GM19455 (cell line): ENCODE results near the gene ZNF804A.
"Not testable (repeated sequence)": the region's sequence is repeated elsewhere in the genome, so short reads cannot be mapped to it uniquely, and the experiment has no call there.

Source experiments
- ATAC-seq: cut with Tn5 transposase; IDR thresholded peaks from one replicate; pipeline ENCODE4 v1.9.1; 2021; ENCODE audit not compliant: unreplicated experiment

The ZNF804A gene

GRCh38 chr2:184721881-184722280 lies 123.6 kb downstream of the ZNF804A start:
- no peak for ATAC-seq

- no peak for ATAC-seq
Measured at GRCh38 chr2:184727813-184728212, 129.5 kb downstream of the ZNF804A start.

DNA sequence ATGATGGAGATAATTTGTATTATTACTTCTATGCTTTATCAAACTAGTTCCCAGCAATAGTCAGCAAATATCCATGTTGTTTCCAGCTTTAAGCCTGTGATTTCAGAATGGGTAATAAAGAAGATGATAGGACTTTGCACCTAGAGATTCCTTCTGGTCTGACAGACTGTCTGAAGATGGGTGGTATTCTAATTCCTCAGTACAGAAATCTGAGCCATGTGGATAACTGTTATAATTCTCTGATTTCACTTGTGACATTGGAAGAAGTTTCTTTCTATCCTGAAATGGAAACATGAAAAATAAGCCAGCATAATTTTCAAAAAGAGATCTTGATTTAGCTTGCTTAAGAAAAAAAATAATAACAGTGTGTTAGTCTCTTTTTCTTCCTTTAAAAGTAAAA lies 130.1 kb downstream of the ZNF804A start:
- no peak for ATAC-seq

DNA sequence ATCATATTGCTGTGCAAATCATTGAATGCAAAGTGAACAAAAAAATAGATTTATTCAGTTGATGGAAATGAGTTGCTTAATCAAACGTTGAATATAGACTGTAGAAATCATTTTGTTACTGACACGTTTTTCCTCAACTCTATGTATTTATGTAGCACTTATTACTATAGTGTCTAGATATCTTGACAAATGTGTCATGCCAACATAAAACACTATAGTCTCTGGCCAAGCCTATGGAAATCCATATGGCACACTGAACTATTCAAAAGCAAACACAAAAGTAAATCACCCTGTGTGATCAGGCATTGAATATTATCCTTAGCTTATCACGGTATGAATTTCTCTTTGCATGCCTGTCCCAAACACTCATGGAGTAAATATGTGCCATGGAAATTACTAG lies 131.3 kb downstream of the ZNF804A start:
- no peak for ATAC-seq

DNA sequence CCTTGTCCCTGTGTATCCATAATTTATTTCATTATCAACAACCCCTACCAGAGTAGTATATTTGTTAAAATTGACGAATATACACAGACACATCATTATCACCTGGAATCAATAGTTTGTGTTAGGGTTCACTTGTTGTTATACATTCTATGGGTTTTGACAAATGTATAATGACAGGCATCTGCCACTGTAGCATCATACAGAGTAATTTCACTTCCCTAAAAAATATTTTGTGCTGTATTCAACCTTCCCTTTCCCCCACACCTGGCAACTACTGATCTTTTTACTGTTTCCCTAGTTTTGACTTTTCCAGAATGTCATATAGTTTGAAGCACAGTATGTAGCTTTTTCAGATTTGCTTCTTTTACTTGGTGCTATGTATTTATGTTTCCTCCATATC lies 132.0 kb downstream of the ZNF804A start:
- ATAC-seq, result peak; percentile 80

GRCh38 chr2:184734338-184734737 lies 136.0 kb downstream of the ZNF804A start:
- ATAC-seq, result no peak

GRCh38 chr2:184735611-184736010 lies 137.3 kb downstream of the ZNF804A start:
- ATAC-seq, result no peak

- no peak for ATAC-seq
Measured at GRCh38 chr2:184743096-184743495, 144.8 kb downstream of the ZNF804A start.

- no peak for ATAC-seq
Measured at GRCh38 chr2:184756161-184756560, 157.8 kb downstream of the ZNF804A start.

- ATAC-seq, result no peak
Measured at GRCh38 chr2:184756885-184757284, 158.6 kb downstream of the ZNF804A start.

- ATAC-seq, result not testable (repeated sequence)
Measured at GRCh38 chr2:184759557-184760255, 161.4 kb downstream of the ZNF804A start.

GRCh38 chr2:184760931-184761330 lies 162.6 kb downstream of the ZNF804A start:
- ATAC-seq, result no peak

GRCh38 chr2:184765112-184765895 lies 167.0 kb downstream of the ZNF804A start:
- no peak for ATAC-seq

DNA sequence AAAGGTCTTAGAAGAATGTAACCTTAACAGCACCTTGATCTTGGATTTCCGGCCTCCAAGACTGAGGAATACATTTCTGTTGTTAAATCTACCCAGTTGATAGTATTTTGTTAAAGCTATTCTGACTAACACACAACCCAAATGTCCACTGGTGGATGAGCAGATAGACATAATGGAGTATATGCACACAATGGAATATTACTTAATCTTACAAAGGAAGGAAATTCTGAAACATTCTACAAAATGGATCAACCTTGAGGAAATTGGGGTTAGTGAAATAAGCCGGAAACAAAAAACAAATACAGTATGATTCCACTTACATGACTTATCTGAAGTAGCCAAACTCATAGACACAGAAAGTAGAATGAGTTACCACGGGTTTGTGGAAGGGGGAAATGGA lies 168.7 kb downstream of the ZNF804A start:
- no peak for ATAC-seq

DNA sequence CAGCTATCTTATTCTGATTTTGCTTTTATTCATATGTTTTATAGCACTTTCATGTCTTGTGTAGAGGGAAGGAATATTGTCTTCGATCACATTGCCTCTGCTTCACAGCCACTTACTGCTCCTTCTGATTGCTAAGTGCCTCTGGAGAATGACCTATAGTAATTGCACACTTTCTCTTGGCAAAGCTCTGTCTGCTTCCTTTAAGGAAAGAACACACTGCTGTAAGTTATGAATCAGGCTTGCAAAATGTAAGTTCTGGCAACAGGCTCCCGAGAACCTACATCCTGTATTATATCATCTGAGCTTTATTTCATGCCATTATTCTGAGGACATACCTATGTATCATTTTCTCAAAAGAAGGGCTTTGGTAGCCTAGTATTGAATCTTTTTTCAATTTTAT lies 170.7 kb downstream of the ZNF804A start:
- ATAC-seq, result no peak

GRCh38 chr2:184769686-184770085 lies 171.4 kb downstream of the ZNF804A start:
- ATAC-seq, result no peak

GRCh38 chr2:184779777-184780176 lies 181.4 kb downstream of the ZNF804A start:
- no peak for ATAC-seq

DNA sequence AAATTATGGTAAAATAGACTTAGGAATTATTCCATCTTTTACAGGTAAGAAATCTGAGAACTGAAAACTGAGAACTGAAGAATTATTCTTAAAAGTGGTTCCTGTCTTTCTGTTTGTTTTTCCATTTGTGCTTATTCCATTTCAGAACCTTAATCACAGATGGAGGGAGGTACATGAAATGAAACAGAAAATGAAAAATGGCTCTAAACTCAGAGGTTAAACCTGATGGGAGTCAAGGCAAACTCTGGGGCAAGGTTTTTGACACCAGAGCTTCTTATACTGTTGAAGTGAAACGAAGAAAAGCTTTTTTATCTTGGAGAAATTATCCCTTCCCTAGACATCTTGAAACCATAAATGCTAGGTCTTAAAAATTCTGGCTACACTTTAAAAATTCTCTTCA lies 182.1 kb downstream of the ZNF804A start:
- no peak for ATAC-seq

GRCh38 chr2:184780944-184781343 lies 182.6 kb downstream of the ZNF804A start:
- no peak for ATAC-seq

- no peak for ATAC-seq
Measured at GRCh38 chr2:184783576-184783975, 185.2 kb downstream of the ZNF804A start.

DNA sequence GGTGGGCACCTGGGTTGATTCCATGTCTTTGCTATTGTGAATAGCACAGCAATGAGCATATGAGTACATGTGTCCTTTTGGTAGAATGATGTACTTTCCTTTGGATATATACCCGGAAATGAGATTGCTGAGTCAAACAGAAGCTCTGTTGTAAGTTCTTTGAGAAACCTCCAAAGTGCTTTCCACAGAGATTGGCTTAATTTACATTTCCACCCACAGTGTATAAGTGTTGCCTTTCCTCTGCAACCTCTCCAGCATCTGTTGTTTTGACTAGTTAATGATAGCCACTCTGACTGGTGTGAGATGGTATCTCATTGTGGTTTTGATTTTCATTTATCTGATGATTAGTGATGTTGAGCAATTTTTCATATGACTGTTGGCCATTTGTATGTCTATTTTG lies 194.8 kb downstream of the ZNF804A start:
- ATAC-seq, result no peak

GRCh38 chr2:184799379-184799778 lies 201.1 kb downstream of the ZNF804A start:
- ATAC-seq, result no peak
